H1 (cell line): ENCODE data around the gene LGALS1. TPM values are rescaled to one million over a fixed set of nuclear protein-coding genes. Genes with fewer than 3 reads are reported as not detected.

ENCODE experiments used
- CTCF ChIA-PET: fragments of 300-600 bp; sonication (Branson Sonifier 250); formaldehyde crosslinking; loops from one replicate; lab custom pipeline; 2021; ENCODE audit not compliant: partially characterized antibody; lab: Charles Lee
- POLR2A ChIA-PET: fragments of 300-600 bp; sonication (Branson Sonifier 250); formaldehyde crosslinking; loops from one replicate; lab custom pipeline; 2021; ENCODE audit warnings: inconsistent platforms; ENCODE audit not compliant: partially characterized antibody; lab: Charles Lee
- DNase-seq, 2 experiments: peaks; one replicate each; pipeline versions ENCODE4 v3.0.0 to v3.0.0-alpha.2; 2010 to 2022; ENCODE audit warnings: low spot score in 2 of 2, low read depth in 1 of 2, mixed read lengths in 1 of 2
- FAIRE-seq: peaks from 2 replicates; lab custom pipeline; 2011; peaks lifted over from hg19 to GRCh38; lab: Jason Lieb, UNC
- H2AFZ ChIP-seq: 2 replicates; pipeline ENCODE4 v1.8.1; 2012; ENCODE audit warnings: low read length, inconsistent platforms
- H2AK5ac ChIP-seq: 2 replicates; pipeline ENCODE4 v1.6.1; 2013; ENCODE audit warnings: low read depth, low read length
- H2BK120ac ChIP-seq: replicated peaks from 2 replicates; pipeline ENCODE3; 2013; ENCODE audit warnings: low read depth, low read length, inconsistent platforms
- H2BK12ac ChIP-seq: 2 replicates; pipeline ENCODE4 v1.6.1; 2013; ENCODE audit warnings: low read depth, low read length
- H2BK15ac ChIP-seq: 2 replicates; pipeline ENCODE4 v1.6.1; 2013; ENCODE audit warnings: low read length
- H2BK20ac ChIP-seq: 2 replicates; pipeline ENCODE4 v1.6.1; 2013; ENCODE audit warnings: low read length
- H2BK5ac ChIP-seq: 2 replicates; pipeline ENCODE4 v1.6.1; 2013; ENCODE audit warnings: low read depth, low read length
- H3K14ac ChIP-seq: 2 replicates; pipeline ENCODE4 v1.6.1; 2013; ENCODE audit warnings: inconsistent platforms; ENCODE audit not compliant: insufficient read length
- H3K18ac ChIP-seq: 2 replicates; pipeline ENCODE4 v1.6.1; 2013; ENCODE audit warnings: low read length; ENCODE audit errors: extremely low read depth
- H3K23ac ChIP-seq: 2 replicates; pipeline ENCODE4 v1.6.1; 2013; ENCODE audit warnings: inconsistent platforms; ENCODE audit not compliant: insufficient read length
- H3K23me2 ChIP-seq: 2 replicates; pipeline ENCODE4 v1.6.1; 2013; ENCODE audit warnings: low read depth, low read length
- H3K27ac ChIP-seq: 2 replicates; pipeline ENCODE4 v1.6.1; 2011; ENCODE audit warnings: low read depth, low read length, inconsistent platforms
- H3K27me3 ChIP-seq, 4 experiments: replicated peaks in 1 of 4; 1 replicate in 1 of 4; 2 replicates in 3 of 4; pipeline versions ENCODE4 v1.6.1 to v1.8.1; 2011 to 2013; ENCODE audit warnings: low read length in 3 of 4, mild to moderate bottlenecking in 3 of 4, inconsistent platforms in 2 of 4, mixed read lengths in 2 of 4, moderate library complexity in 1 of 4; ENCODE audit not compliant: control insufficient read depth in 3 of 4, insufficient read depth in 3 of 4; ENCODE audit errors: extremely low read depth in 1 of 4
- H3K36me3 ChIP-seq, 4 experiments: 2 replicates each; pipeline versions ENCODE4 v1.6.1 to v1.8.1; 2011 to 2013; ENCODE audit warnings: mild to moderate bottlenecking in 4 of 4, low read length in 3 of 4, moderate library complexity in 2 of 4, control low read depth in 1 of 4, inconsistent platforms in 1 of 4; ENCODE audit not compliant: insufficient read depth in 4 of 4, control insufficient read depth in 2 of 4
- H3K4ac ChIP-seq: replicated peaks from 2 replicates; pipeline ENCODE3; 2013; ENCODE audit warnings: low read length, low read depth, mixed read lengths, inconsistent platforms; ENCODE audit not compliant: insufficient read length
- H3K4me1 ChIP-seq, 4 experiments: replicated peaks in 1 of 4; 1 replicate in 1 of 4; 2 replicates in 3 of 4; pipeline versions ENCODE4 v1.6.1 to v1.8.1; 2011 to 2013; ENCODE audit warnings: low read length in 3 of 4, inconsistent platforms in 2 of 4, mixed read lengths in 1 of 4; ENCODE audit not compliant: insufficient read depth in 4 of 4, control insufficient read depth in 3 of 4
- H3K4me2 ChIP-seq, 2 experiments: 2 replicates each; pipeline versions ENCODE4 v1.6.1 to v1.8.1; 2011 to 2013; ENCODE audit warnings: low read depth in 2 of 2, low read length in 2 of 2, control low read depth in 1 of 2, inconsistent platforms in 1 of 2, mild to moderate bottlenecking in 1 of 2; ENCODE audit not compliant: insufficient read depth in 1 of 2
- H3K4me3 ChIP-seq, 4 experiments: fragments of 200-600, 300-600 bp in 1 of 4; sonication (generic), shearing (Covaris generic), sonication (Bioruptor Twin) in 1 of 4; 2 replicates each; pipeline versions ENCODE4 v1.5.1 to v1.8.1; 2011 to 2016; ENCODE audit warnings: low read length in 4 of 4, low read depth in 3 of 4, control low read depth in 2 of 4, inconsistent platforms in 2 of 4, mild to moderate bottlenecking in 2 of 4, mixed read lengths in 1 of 4, moderate library complexity in 1 of 4; ENCODE audit not compliant: insufficient read depth in 2 of 4; ENCODE audit errors: extremely low read depth in 1 of 4
- H3K56ac ChIP-seq: replicated peaks from 2 replicates; pipeline ENCODE3; 2013; ENCODE audit warnings: low read depth, mild to moderate bottlenecking, mixed read lengths, low read length, inconsistent platforms; ENCODE audit not compliant: insufficient read length
- H3K79me1 ChIP-seq: 2 replicates; pipeline ENCODE4 v1.6.1; 2013; ENCODE audit warnings: low read depth, low read length, control low read depth
- H3K79me2 ChIP-seq, 2 experiments: 2 replicates each; pipeline versions ENCODE4 v1.6.1 to v1.8.1; 2012 to 2013; ENCODE audit warnings: low read length in 2 of 2, mild to moderate bottlenecking in 2 of 2, inconsistent platforms in 1 of 2; ENCODE audit not compliant: insufficient read depth in 2 of 2, control insufficient read depth in 1 of 2
- H3K9ac ChIP-seq, 4 experiments: replicated peaks in 1 of 4; 1 replicate in 1 of 4; 2 replicates in 3 of 4; pipeline versions ENCODE4 v1.6.1 to v1.8.1; 2011 to 2013; ENCODE audit warnings: low read depth in 3 of 4, low read length in 3 of 4, control low read depth in 2 of 4, mild to moderate bottlenecking in 2 of 4, moderate library complexity in 2 of 4, inconsistent platforms in 1 of 4; ENCODE audit errors: extremely low read depth in 1 of 4
- H3K9me3 ChIP-seq, 2 experiments: 2 replicates each; pipeline versions ENCODE4 v1.6.1 to v1.8.1; 2012 to 2013; ENCODE audit warnings: mild to moderate bottlenecking in 2 of 2, moderate library complexity in 2 of 2, control low read depth in 1 of 2, inconsistent platforms in 1 of 2, low read depth in 1 of 2, low read length in 1 of 2, mixed read lengths in 1 of 2; ENCODE audit not compliant: insufficient read depth in 2 of 2
- H4K20me1 ChIP-seq, 2 experiments: replicated peaks in 1 of 2; 2 replicates each; pipeline versions ENCODE3 to v1.8.1; 2011 to 2013; ENCODE audit warnings: inconsistent platforms in 2 of 2, low read length in 2 of 2, mild to moderate bottlenecking in 1 of 2; ENCODE audit not compliant: insufficient read depth in 2 of 2, control insufficient read depth in 1 of 2
- H4K5ac ChIP-seq: 2 replicates; pipeline ENCODE4 v1.6.1; 2013; ENCODE audit warnings: low read length, low read depth, mixed read lengths, inconsistent platforms; ENCODE audit not compliant: insufficient read length
- H4K8ac ChIP-seq: 2 replicates; pipeline ENCODE4 v1.8.0; 2013; ENCODE audit warnings: mild to moderate bottlenecking, moderate library complexity, low read length, inconsistent platforms; ENCODE audit not compliant: insufficient read depth; ENCODE audit errors: extremely low read depth
- H4K91ac ChIP-seq: replicated peaks from 2 replicates; pipeline ENCODE3; 2013; ENCODE audit warnings: low read length, mixed read lengths, inconsistent platforms; ENCODE audit not compliant: insufficient read length
- BRCA1 ChIP-seq: IDR thresholded peaks from 2 replicates; pipeline ENCODE4 v1.6.1; 2012; ENCODE audit warnings: low read depth, low read length, improper control_type of control experiment
- CREB1 ChIP-seq: IDR thresholded peaks from 2 replicates; pipeline ENCODE4 v1.6.1; 2012; ENCODE audit warnings: inconsistent platforms
- CTCF ChIP-seq, 3 experiments: IDR thresholded peaks; 1 replicate in 2 of 3; 2 replicates in 1 of 3; pipeline versions ENCODE4 v1.5.1 to v1.6.1; 2011; ENCODE audit warnings: low read length in 3 of 3, mild to moderate bottlenecking in 3 of 3, inconsistent platforms in 2 of 3, low read depth in 1 of 3, moderate library complexity in 1 of 3; ENCODE audit not compliant: insufficient read depth in 1 of 3; ENCODE audit errors: control extremely low read depth in 1 of 3
- POLR2AphosphoS5 ChIP-seq: IDR thresholded peaks from 2 replicates; pipeline ENCODE4 v1.6.1; 2011; ENCODE audit warnings: low read depth, low read length
- POU5F1 ChIP-seq: IDR thresholded peaks from 2 replicates; pipeline ENCODE4 v1.6.1; 2011; ENCODE audit warnings: low read depth, mild to moderate bottlenecking, low read length, moderate library complexity
- SP2 ChIP-seq: IDR thresholded peaks from 2 replicates; pipeline ENCODE4 v1.6.1; 2012; ENCODE audit warnings: mild to moderate bottlenecking, low read length, inconsistent platforms
- TAF7 ChIP-seq: optimal IDR thresholded peaks from 2 replicates; pipeline ENCODE3; 2011; ENCODE audit warnings: low read depth, mild to moderate bottlenecking, inconsistent platforms, low read length, moderate library complexity, borderline replicate concordance
- TBP ChIP-seq: IDR thresholded peaks from 2 replicates; pipeline ENCODE4 v1.6.1; 2011; ENCODE audit warnings: low read depth, low read length, improper control_type of control experiment
- TEAD4 ChIP-seq: IDR thresholded peaks from 2 replicates; pipeline ENCODE4 v1.6.1; 2012; ENCODE audit warnings: low read depth, low read length, inconsistent platforms, mixed read lengths
- USF2 ChIP-seq: IDR thresholded peaks from 2 replicates; pipeline ENCODE4 v1.6.1; 2011; ENCODE audit warnings: low read length, improper control_type of control experiment
- WGBS, 2 experiments: shearing (Covaris generic) in 1 of 2; methylation state at CpG; one replicate each; pipeline versions ENCODE4 v1.1.6 to v1.1.7; 2013 to 2015; ENCODE audit warnings: low lambda C conversion rate in 2 of 2, mixed read lengths in 2 of 2, inconsistent platforms in 1 of 2, low coverage in 1 of 2, missing lambda C conversion rate in 1 of 2; ENCODE audit not compliant: insufficient replicate concordance in 2 of 2, insufficient coverage in 1 of 2, insufficient read length in 1 of 2; ENCODE audit errors: extremely low coverage in 1 of 2, missing lambda C conversion rate in 1 of 2; 5-methylcytosine and 5-hydroxymethylcytosine counted together
- polyA plus RNA-seq, 7 experiments: library from polyadenylated mRNA; depleted of rRNA in 3 of 7; stranded (reverse) in 5 of 7; unstranded in 2 of 7; fragments of >200 nt in 5 of 7; fragments of 200-250 nt in 2 of 7; gene quantifications; 1 replicate in 5 of 7; 2 replicates in 1 of 7; 4 replicates in 1 of 7; pipeline versions ENCODE4 v1.2.1 to v1.2.3, GENCODE V29; 2011 to 2013; ENCODE audit warnings: missing spikeins in 2 of 7, mixed read lengths in 2 of 7
- total RNA-seq: library from RNA; stranded (reverse); fragmentation: NEBNext Ultra II Directional; extraction: Animal tissue kit (Norgen Biotek cat#: 25700); gene quantifications from 2 replicates; pipeline ENCODE4 v1.2.1, GENCODE V29; 2021

Gene LGALS1
- total and polyA plus RNA-seq, 2 of the 8 experiments (the other 6 are each of a cell fraction or from before 2014, with no cell fraction given) = 12.0 to 92.4 TPM

- no peak overlapping the region for H3K23ac ChIP-seq
- H3K79me1 ChIP-seq = 0 out of 2 replicates have a peak, but pooled peaks cover under 1% of the 10 kb centered on the region
- no peak overlapping the region for H3K4me3 ChIP-seq
- H3K56ac ChIP-seq = no peak overlapping the region
- no peak overlapping the region for H2AK5ac ChIP-seq
- DNase-seq (no peak), FAIRE-seq (no peak)
- no peak overlapping the region for H3K4me2 ChIP-seq
- H3K4ac ChIP-seq = no peak overlapping the region
- H3K27me3 ChIP-seq = no peaks in the 10 kb centered on the region
- H2BK12ac ChIP-seq = no peak overlapping the region
- H4K5ac ChIP-seq = no peak overlapping the region
- H2BK5ac ChIP-seq = no peak overlapping the region
- H3K9ac ChIP-seq = no peak overlapping the region
- no peaks in the 10 kb centered on the region for H3K9me3 ChIP-seq
- no peak overlapping the region for H2BK20ac ChIP-seq
- 87% methylated on average over 8 of the region's 10 CpGs; no CpG with 5 or more reads in 1 of the 2 experiments for WGBS, 2 experiments
- H3K18ac ChIP-seq = no peak overlapping the region
- peaks cover 0 to 2% of the 10 kb centered on the region in 2 experiments for H4K20me1 ChIP-seq
- no peak overlapping the region for H2AFZ ChIP-seq
- no peak overlapping the region for H4K91ac ChIP-seq
- POLR2A ChIA-PET = interaction anchor here (0.8 to 1.8 kb wide), 5 partner anchors 8 to 47 kb away, joined by 3 to 7 read pairs (median 4); partner anchors contain the start of gene GGA1
- no peaks in the 10 kb centered on the region for H3K23me2 ChIP-seq
- H3K36me3 ChIP-seq = peaks cover 0 to 6% (median 2%) of the 10 kb centered on the region in 4 experiments; a peak in 3 of 8 replicates
- H4K8ac ChIP-seq = no peak overlapping the region
- no peaks in the 10 kb centered on the region for H3K79me2 ChIP-seq
- CTCF ChIA-PET = interaction anchor here (1.0 to 11.1 kb wide), 5 partner anchors 8 to 763 kb away, joined by 4 to 140 read pairs (median 9); no protein-coding TSS in a partner anchor
- H3K27ac ChIP-seq = no peak overlapping the region
- H3K14ac ChIP-seq = no peak overlapping the region
- H3K4me1 ChIP-seq = peaks cover 5 to 21% (median 16%) of the 10 kb centered on the region in 4 experiments
- no peak overlapping the region for H2BK15ac ChIP-seq
- no peak overlapping the region for H2BK120ac ChIP-seq
- TF ChIP-seq TAF7 (no peak), POLR2AphosphoS5 (no peak), TBP (no peak), TEAD4 (no peak), POU5F1 (no peak), CREB1 (no peak), BRCA1 (no peak), SP2 (no peak), USF2 (no peak), CTCF (IDR thresholded peaks at IDR 0.05; ENCODE audit: control extremely low read depth in 1 of 3, insufficient read depth in 1 of 3, low read depth in 1 of 3, low read length in 3 of 3) (no peak)
These were observed 45.5 kb upstream of the LGALS1 start for GRCh38 chr22:37629928-37630327.
